Mononuclear cell (primary cell): ENCODE measurements around the gene YOD1. TPM values are rescaled to one million over a fixed set of nuclear protein-coding genes. Genes with fewer than 3 reads are reported as not detected.

Experiments
- H3K27me3 ChIP-seq: 2 replicates; pipeline ENCODE4 v1.6.0; 2011; ENCODE audit warnings: low read length, control low read depth; ENCODE audit not compliant: insufficient read depth
- H3K4me1 ChIP-seq: 2 replicates; pipeline ENCODE4 v1.5.1; 2011; ENCODE audit warnings: mild to moderate bottlenecking, low read length, control low read depth; ENCODE audit not compliant: insufficient read depth
- H3K4me3 ChIP-seq: 2 replicates; pipeline ENCODE4 v1.5.1; 2011; ENCODE audit warnings: mild to moderate bottlenecking, low read length, moderate library complexity
- H3K9me3 ChIP-seq: 2 replicates; pipeline ENCODE4 v1.5.1; 2011; ENCODE audit warnings: low read depth, mild to moderate bottlenecking, control low read depth, low read length
- total RNA-seq: library from RNA; depleted of rRNA; stranded (reverse); fragments of >200 nt; gene quantifications from one replicate; pipeline ENCODE4 v1.2.3, GENCODE V29; 2012

Gene YOD1
- 44.5 TPM for total RNA-seq

DNA sequence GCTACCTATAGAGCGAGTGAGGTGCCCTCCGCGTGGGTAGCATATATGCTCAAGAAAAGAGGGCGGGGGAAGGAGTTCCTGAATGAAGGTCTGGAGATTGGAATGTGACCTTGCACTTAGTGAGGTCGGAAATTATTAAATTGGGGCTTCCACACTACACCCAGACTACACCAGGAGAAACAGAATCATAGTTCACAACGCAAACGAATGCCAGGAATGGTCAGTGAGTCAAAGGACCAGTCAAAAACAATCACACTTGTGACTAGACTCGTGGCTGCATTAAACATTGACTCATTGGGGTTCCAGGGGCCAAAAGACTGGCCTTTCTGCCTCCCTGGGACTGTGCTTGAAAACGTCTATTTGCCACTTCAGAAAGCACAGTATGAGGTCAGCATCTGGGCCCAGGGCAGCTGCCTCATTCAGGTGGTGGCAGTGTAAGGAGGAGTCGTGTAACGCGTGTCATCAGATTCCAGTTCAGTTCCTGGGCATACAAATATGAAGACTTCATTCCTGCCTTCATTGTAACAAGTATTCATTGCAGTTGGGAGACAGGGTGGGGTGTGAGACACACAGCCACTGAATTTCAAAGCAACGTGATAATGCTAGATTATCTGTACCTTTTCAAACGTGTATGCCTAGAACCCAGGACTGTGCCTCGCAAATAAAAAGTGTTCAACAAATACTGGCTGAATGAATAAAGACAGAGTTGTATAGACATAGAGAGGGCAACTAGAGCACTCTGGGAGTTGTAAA lies at the start of gene YOD1:
YOD1 (minus strand) TSS at position 18 of the 753 bp plus-strand sequence. CDS start 178 bp downstream, outside the sequence.
- no peaks in the 10 kb centered on the region for H3K9me3 ChIP-seq
- H3K4me1 ChIP-seq = peaks cover 51% of the 10 kb centered on the region
- no peaks in the 10 kb centered on the region for H3K27me3 ChIP-seq
- peak within 1 kb of the TSS; percentile 77 for H3K4me3 ChIP-seq

DNA sequence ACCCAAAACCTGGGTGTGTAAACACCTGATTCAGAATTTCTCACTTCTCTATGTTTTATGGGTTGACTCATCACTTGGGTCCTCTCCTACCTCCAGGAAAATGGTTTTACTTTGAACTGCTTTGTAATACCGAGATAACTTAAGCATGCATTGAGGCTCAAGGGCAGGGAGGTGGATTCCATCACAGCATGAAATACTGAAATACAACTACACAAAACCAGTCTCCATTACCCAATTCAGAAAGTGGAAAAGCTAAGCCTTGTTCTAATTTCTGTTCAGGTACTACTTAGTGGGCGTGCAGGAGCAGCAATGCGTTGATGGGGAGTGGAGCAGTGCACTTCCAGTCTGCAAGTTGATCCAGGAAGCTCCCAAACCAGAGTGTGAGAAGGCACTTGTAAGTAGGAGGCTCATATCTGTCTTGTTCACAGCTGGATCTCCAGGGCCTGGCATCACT lies 46.9 kb upstream of the YOD1 start:
- H3K9me3 ChIP-seq = no peaks in the 10 kb centered on the region

DNA sequence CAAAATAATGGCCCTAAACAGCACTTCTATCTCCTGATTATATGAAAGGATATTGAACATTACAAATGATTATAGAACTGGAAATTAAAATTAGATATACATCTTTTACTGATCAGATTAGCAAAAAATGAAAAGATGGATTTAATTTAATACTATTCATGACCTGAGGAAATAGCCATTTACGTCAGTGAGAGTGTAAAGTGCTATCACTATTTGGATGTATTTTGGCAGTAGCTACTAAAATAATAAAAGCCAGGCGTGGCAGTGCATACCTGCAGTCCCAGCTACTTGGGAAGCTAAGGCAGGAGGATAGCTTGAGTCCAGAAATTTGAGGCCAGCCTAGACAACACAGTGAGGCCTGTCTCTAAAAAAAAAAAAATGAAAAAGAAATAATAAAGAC lies 42.9 kb upstream of the YOD1 start:
- Histone ChIP-seq H3K9me3 (no peaks in the 10 kb centered on the region), H3K4me3 (no peak overlapping the region), H3K4me1 (peaks cover 5% of the 10 kb centered on the region), H3K27me3 (no peaks in the 10 kb centered on the region)

More for the DNA sequence above, 46.9 kb upstream of the YOD1 start:
- Histone ChIP-seq H3K27me3 (no peaks in the 10 kb centered on the region), H3K4me1 (no peaks in the 10 kb centered on the region), H3K4me3 (no peak overlapping the region)

DNA sequence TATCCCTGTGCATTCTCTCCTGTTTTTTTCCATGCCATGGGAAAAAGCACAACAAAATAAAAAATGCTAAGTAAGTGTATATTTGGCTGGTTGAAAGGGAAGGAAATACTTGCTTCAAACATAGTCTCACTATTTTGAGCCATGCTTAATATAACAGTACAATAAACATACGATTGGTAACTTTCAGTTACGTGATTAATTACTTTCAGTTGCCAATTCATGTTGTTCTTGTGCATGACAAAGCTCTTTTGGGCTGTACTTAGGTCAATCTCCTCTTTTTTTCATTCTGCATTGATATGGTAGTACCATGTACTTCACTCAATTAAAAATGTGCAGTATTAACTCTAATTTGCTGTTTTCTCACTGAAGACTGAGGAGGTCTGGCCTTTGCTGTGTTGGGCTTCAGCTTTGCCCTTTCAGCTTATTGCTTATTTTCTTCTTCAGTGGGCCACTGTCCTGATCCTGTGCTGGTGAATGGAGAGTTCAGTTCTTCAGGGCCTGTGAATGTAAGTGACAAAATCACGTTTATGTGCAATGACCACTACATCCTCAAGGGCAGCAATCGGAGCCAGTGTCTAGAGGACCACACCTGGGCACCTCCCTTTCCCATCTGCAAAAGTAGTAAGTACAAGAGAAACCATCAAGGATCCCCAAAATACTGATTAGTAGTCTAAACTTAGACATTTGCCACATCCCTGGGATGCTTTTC lies 40.3 kb upstream of the YOD1 start:
- H3K9me3 ChIP-seq = no peaks in the 10 kb centered on the region
- peaks cover 8% of the 10 kb centered on the region for H3K4me1 ChIP-seq
- no peaks in the 10 kb centered on the region for H3K27me3 ChIP-seq
- H3K4me3 ChIP-seq = no peak overlapping the region

DNA sequence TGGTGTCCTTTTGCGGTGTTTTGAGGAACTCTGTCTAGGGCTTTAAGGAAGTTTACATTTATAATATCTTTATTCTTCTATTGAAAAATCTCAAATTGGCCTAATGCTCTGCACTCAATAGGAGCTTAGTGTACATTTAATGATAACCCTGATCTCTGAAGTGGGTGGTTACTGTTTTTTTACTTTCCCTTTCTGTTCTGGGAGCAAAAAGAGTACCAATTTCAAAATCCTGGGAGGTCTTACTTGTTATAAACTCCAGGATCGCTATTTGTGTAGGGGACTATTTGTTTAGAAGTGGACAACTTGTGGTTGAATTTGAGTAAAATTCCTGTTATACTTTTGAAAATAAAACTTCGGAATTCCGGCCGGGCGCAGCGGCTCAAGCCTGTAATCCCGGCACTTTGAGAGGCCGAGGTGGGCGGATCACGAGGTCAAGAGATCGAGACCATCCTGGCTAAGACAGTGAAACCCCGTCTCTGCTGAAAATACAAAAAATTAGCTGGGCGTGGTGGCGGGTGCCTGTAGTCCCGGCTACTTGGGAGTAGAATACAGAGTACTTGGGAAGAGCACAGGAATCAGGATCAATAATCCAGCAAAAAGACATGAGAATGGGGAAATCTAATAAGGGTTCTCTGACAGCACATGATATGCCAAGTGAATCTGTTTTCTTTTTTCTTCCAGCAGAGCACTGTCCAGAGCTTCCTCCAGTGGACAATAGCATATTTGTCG lies 38.8 kb upstream of the YOD1 start:
- peaks cover 10% of the 10 kb centered on the region for H3K4me1 ChIP-seq
- H3K27me3 ChIP-seq = no peaks in the 10 kb centered on the region
- no peaks in the 10 kb centered on the region for H3K9me3 ChIP-seq
- H3K4me3 ChIP-seq = no peak overlapping the region

DNA sequence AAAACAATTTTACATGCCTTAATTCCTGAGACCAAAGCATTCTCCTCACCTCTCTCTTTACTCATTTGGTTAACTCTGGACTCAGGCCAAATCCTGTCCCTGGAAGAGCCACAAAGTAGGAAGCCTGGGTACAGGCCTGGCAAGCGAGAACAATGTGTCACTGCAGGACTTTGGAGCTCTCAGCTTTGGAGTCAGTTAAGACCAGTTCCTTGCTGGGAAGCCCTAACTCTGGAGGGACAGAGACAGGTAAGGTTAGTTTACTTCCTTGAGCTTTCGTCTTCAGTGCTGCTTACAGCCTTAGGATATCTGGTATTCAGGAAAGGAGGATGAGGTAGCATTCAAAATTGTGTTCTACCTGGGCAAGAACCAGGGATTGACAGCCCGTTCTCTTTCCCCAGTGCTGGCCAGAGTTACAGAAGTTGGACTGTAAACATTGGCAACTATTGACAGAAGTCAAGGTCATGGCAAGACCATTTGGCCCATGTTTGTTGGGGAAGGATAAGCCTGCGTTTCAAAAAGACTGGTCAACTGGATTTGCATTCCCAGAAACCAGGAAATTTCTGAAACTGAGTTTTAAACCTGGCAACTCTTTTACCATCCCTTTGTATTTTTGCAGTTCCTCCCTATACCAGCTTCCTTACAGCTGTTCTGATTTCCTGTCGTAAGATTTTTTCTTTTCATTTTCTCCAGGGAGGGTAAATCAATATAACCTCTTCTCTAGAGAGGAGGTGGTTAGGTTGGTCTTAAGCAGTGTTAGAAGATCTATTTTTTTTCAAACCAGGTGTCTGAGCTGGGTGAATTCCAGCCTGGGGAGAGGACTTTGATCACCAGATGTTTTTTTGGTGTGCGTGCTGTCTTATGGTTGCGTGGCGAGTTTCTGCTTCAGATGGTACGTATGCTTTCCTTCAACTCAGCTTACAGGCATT lies 38.0 kb upstream of the YOD1 start, which contains the start of gene C4BPB:
C4BPB (plus strand) TSS at position 160 of the 926 bp plus-strand sequence; CDS start at position 832, 672 bp downstream.
- H3K9me3 ChIP-seq = no peaks in the 10 kb centered on the region
- H3K4me1 ChIP-seq = peaks cover 16% of the 10 kb centered on the region
- no peak within 1 kb of the TSS for H3K4me3 ChIP-seq
- peaks cover 6% of the 10 kb centered on the region for H3K27me3 ChIP-seq

DNA sequence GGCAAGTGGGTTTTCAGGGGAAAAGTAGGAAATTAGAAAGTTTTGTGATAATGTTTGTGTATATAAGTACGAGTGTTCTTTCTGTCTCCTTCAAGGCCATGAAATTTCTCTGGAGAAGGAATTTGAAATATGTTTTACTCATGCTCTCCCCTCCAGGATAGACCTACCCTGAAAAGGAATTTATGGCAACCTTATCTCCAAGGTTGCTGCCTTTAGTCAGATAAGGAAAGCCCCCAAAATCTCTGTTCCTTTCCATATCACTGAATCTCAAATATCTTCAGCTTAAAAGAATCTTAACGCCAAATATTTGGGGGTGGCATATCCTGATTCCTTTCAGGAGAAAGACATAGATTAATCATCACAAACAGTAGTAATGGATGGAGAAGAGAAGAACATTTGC lies 37.2 kb upstream of the YOD1 start:
- peaks cover 16% of the 10 kb centered on the region for H3K4me1 ChIP-seq
- peaks cover 14% of the 10 kb centered on the region for H3K27me3 ChIP-seq
- no peak overlapping the region for H3K4me3 ChIP-seq
- no peaks in the 10 kb centered on the region for H3K9me3 ChIP-seq

DNA sequence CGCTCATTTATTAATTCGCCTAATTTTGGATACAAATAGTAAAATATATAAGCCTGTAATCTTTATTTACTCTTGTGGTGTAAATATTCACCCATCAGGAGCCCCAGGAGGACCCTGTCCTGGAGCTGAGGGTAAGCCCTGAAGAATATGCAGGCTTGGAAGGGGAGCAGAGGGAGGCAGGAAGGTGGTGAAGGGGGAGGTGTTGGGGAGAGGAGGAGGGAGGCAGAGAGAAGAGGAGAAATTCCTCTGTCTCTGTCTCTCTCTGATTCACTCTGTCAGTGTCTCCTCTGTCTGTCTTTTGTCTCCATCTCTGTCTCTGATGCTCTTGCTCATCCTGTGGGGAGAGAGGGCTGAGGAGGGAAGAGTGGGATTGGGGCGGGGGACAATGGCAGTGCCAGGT lies 34.9 kb upstream of the YOD1 start:
- Histone ChIP-seq H3K27me3 (peaks cover 14% of the 10 kb centered on the region), H3K4me3 (no peak overlapping the region), H3K9me3 (no peaks in the 10 kb centered on the region), H3K4me1 (peaks cover 16% of the 10 kb centered on the region)

DNA sequence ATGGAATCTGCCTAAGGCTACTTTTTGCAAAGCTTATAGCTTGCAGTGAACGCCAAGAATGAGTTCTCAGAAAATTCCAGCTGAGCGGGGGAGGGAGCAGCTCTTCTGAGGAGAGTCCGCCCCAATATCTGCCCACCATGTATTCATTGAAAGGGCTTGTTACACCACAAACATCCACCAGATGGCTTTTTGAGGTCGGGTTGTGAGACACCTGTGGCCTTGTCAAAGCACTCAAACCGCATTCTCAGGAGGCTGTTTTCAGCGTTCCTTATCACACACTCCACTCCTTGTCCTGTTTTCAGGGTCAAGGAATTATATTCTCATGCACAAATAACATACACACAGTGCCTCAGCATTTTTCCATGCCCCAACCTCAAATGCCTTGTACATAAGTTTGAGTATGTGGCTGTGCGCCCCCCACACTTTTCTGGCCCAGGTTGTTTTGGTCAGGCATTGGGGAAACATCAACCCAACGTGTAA lies 33.7 kb upstream of the YOD1 start:
- Histone ChIP-seq H3K27me3 (peaks cover 14% of the 10 kb centered on the region), H3K9me3 (no peaks in the 10 kb centered on the region)

DNA sequence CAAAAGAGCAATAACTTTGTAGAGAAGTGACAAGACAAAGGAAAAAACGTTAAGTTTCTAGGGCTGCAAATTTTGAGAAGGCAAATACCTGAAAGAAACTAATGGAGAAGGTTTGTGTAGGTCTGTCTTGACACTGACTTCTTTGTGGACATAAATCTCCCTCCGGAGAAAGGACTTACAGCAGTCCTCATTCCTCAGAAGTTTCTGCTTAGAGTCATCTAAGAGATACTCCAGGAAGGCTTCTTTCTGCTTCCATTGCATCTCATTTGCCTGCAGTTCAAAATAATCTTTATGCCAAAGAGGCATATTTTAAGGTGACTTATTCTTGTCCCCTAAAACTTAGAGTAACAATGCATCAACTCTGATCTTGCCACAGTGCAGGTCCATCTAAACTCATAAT lies 33.2 kb upstream of the YOD1 start:
- H3K4me3 ChIP-seq = no peak overlapping the region
- H3K4me1 ChIP-seq = peaks cover 14% of the 10 kb centered on the region
- peaks cover 14% of the 10 kb centered on the region for H3K27me3 ChIP-seq
- no peaks in the 10 kb centered on the region for H3K9me3 ChIP-seq

More for the DNA sequence above, 33.7 kb upstream of the YOD1 start:
- Histone ChIP-seq H3K4me1 (peaks cover 16% of the 10 kb centered on the region), H3K4me3 (no peak overlapping the region)

DNA sequence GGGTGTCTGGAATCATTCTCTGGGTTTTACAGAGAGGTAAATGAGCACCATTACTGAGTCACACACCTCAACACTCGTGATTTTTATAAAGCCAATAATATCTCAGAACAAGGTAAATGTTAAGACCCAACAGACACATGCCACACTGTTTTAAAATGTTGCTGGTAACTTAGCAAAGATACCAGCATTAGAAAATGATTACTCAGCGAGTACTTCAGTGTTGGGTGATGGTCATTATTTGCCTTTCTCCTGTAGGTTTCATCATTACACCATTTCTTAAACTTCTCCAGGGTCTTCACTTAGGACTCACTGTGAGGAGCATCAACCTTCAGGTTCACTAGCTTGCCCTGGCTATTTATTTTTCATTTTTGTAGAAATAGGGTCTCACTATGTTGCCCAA lies 30.8 kb upstream of the YOD1 start:
- Histone ChIP-seq H3K9me3 (no peaks in the 10 kb centered on the region), H3K4me1 (peaks cover 11% of the 10 kb centered on the region), H3K27me3 (peaks cover 14% of the 10 kb centered on the region), H3K4me3 (no peak overlapping the region)

DNA sequence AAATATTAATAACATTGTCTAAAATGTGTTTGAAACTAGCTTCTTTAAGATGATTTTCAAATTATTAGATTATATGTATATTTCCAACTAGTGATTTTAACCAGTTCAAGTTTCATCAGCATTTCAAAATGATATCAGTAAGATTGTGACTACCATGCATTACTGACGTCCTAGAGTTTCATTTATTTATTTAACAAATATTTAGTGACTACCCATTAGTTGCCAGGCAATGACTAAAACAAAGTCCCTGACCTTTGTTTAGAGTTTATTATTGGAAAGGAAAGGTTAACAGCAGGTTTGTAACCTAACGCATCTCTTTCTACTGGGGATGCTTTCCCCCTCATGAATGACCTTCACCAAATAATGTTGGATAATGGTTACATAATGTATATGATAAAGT lies 30.1 kb upstream of the YOD1 start:
- Histone ChIP-seq H3K4me1 (peaks cover 11% of the 10 kb centered on the region), H3K27me3 (peaks cover 14% of the 10 kb centered on the region), H3K9me3 (no peaks in the 10 kb centered on the region), H3K4me3 (no peak overlapping the region)

DNA sequence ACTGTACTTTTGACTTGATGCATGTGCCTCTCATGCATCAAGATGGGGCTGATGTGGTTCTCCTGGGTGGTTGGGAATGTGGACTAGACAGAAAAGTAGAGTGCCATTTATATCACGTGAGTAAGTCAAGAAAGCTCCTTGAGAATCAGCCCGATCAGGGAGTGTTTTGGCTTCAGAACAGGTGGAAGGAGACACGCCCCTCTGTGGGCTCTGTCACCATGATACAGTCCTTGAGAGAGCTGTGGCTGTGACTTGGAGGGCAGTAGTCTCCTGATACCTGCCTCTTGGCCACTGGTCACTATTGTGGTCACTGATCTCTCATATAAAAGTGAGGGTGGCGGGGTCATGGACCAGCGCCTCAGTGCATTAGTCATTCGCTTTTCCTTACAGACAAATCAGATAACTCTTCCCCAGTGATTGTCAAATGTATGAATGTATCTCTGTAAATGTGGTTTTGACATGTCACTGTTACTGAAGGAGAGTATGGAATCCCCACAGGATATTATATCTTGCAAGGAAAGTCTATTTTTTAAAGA lies 28.8 kb upstream of the YOD1 start:
- H3K9me3 ChIP-seq = no peaks in the 10 kb centered on the region
- peaks cover 9% of the 10 kb centered on the region for H3K4me1 ChIP-seq
- H3K4me3 ChIP-seq = no peak overlapping the region
- H3K27me3 ChIP-seq = peaks cover 14% of the 10 kb centered on the region

DNA sequence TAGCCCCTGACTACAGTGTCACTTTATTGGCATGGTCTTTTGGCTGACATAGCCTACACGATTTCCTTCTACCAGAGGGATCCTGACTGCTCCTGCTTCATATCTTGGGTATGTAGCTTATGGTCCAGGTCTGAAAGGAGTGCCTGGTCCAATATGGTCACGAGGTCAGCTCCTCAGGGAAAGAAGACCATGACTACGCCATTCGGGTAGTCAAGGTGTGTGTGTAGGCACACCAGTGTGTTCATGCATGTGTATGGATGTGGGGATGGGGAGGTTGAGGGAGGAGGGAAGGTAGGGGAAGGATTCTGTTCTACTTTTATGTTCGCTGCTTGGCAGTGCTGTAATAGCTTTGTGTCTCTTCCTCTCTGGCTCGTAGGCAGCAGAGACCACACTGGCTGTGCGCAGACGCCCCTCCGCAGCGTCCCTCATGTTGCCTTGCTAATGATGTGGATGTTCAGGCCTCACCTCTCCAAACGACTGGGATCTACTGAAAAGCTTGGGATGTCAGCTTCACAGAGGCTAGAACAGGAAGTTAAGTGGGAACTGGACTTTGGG lies 27.6 kb upstream of the YOD1 start:
- Histone ChIP-seq H3K27me3 (peaks cover 5% of the 10 kb centered on the region), H3K4me3 (no peak overlapping the region), H3K9me3 (no peaks in the 10 kb centered on the region), H3K4me1 (peaks cover 3% of the 10 kb centered on the region)
